B cell (primary cell): ENCODE results near the gene ATP1A4. TPM values are rescaled to one million over a fixed set of nuclear protein-coding genes. Genes with fewer than 3 reads are reported as not detected.

Experiments
- ATAC-seq: fragments of 200-7000 bp; cut with Tn5 transposase; one replicate; pipeline ENCODE4 v1.10.0; 2021; ENCODE audit warnings: low read depth, mild to moderate bottlenecking, moderate number of reproducible peaks, moderate library complexity
- CTCF ChIA-PET: fragments of 350-600 bp; sonication (Branson Sonifier 250); formaldehyde crosslinking; loops from one replicate; lab custom pipeline; 2021; ENCODE audit warnings: antibody characterized with exemption, inconsistent platforms; lab: Charles Lee
- POLR2A ChIA-PET: fragments of 350-600 bp; sonication (Branson Sonifier 250); formaldehyde crosslinking; loops from one replicate; lab custom pipeline; 2021; ENCODE audit warnings: antibody characterized with exemption; lab: Charles Lee
- DNase-seq: peaks from one replicate; pipeline ENCODE4 v3.0.0; 2013
- H2AFZ ChIP-seq: 2 replicates; pipeline ENCODE4 v1.6.1; 2012; ENCODE audit warnings: mild to moderate bottlenecking, low read depth, low read length; ENCODE audit not compliant: insufficient read depth, poor library complexity, severe bottlenecking
- H3K27ac ChIP-seq, 2 donors: 1 replicate in 1 of 2; 2 replicates in 1 of 2; pipeline ENCODE4 v1.5.1; 2012 to 2013; ENCODE audit warnings: low read length in 2 of 2, mild to moderate bottlenecking in 2 of 2, moderate library complexity in 1 of 2
- H3K27me3 ChIP-seq, 4 experiments: fragments of 200-600 bp in 1 of 4; sonication (generic) in 1 of 4; replicated peaks in 1 of 4; 1 replicate in 2 of 4; 2 replicates in 2 of 4; pipeline versions ENCODE4 v1.6.1 to v1.7.0; 2013 to 2016; ENCODE audit warnings: low read length in 3 of 4, mild to moderate bottlenecking in 2 of 4, mixed read lengths in 1 of 4, moderate library complexity in 1 of 4; ENCODE audit not compliant: insufficient read depth in 4 of 4, control insufficient read depth in 3 of 4; ENCODE audit errors: control extremely low read depth in 1 of 4
- H3K36me3 ChIP-seq, 2 experiments: replicated peaks in 1 of 2; 1 replicate in 1 of 2; 2 replicates in 1 of 2; pipeline versions ENCODE4 v1.6.1 to v1.7.1; 2013; ENCODE audit warnings: low read length in 1 of 2; ENCODE audit not compliant: insufficient read depth in 2 of 2, control insufficient read depth in 1 of 2; ENCODE audit errors: control extremely low read depth in 1 of 2, extremely low read depth in 1 of 2
- H3K4me1 ChIP-seq, 2 donors: fragments of 200-600 bp in 1 of 2; sonication (generic) in 1 of 2; 1 replicate in 1 of 2; 2 replicates in 1 of 2; pipeline versions ENCODE4 v1.5.1 to v1.6.1; 2013 to 2017; ENCODE audit warnings: low read length in 2 of 2; ENCODE audit not compliant: control insufficient read depth in 2 of 2, insufficient read depth in 2 of 2
- H3K4me2 ChIP-seq: replicated peaks from 2 replicates; pipeline ENCODE3; 2012; ENCODE audit warnings: mild to moderate bottlenecking, low read depth, low read length; ENCODE audit not compliant: poor library complexity, severe bottlenecking
- H3K4me3 ChIP-seq, 5 experiments: fragments of 200-600 bp in 1 of 5; sonication (generic) in 1 of 5; 1 replicate in 3 of 5; 2 replicates in 2 of 5; pipeline versions ENCODE4 v1.5.1 to v1.7.0; 2011 to 2016; ENCODE audit warnings: low read length in 4 of 5, mild to moderate bottlenecking in 4 of 5, low read depth in 2 of 5, control low read depth in 1 of 5, moderate library complexity in 1 of 5; ENCODE audit not compliant: insufficient read depth in 1 of 5; ENCODE audit errors: control extremely low read depth in 1 of 5, extremely low read depth in 1 of 5
- H3K79me2 ChIP-seq: fragments of 200-600 bp; sonication (generic); one replicate; pipeline ENCODE4 v1.6.0; 2016; ENCODE audit warnings: low read length; ENCODE audit not compliant: control insufficient read depth, insufficient read depth
- H3K9ac ChIP-seq: fragments of 200-600 bp; sonication (generic); 2 replicates; pipeline ENCODE4 v1.6.1; 2017; ENCODE audit warnings: mild to moderate bottlenecking, low read length, moderate library complexity
- H3K9me3 ChIP-seq, 3 donors: one replicate each; pipeline versions ENCODE4 v1.6.1 to v1.7.1; 2013; ENCODE audit warnings: low read length in 2 of 3; ENCODE audit not compliant: control insufficient read depth in 2 of 3, insufficient read depth in 1 of 3; ENCODE audit errors: control extremely low read depth in 1 of 3
- H4K20me1 ChIP-seq: 2 replicates; pipeline ENCODE4 v1.6.0; 2012; ENCODE audit warnings: mild to moderate bottlenecking, low read length; ENCODE audit not compliant: insufficient read depth, control insufficient read depth, poor library complexity, severe bottlenecking
- H3K27ac Mint-ChIP-seq: one replicate; pipeline ENCODE4 v1.8.0; 2021; ENCODE audit warnings: mixed read lengths
- H3K27me3 Mint-ChIP-seq: one replicate; pipeline ENCODE4 v1.8.0; 2021; ENCODE audit warnings: mixed read lengths
- H3K4me1 Mint-ChIP-seq: one replicate; pipeline ENCODE4 v1.8.0; 2021; ENCODE audit warnings: mixed read lengths
- H3K4me3 Mint-ChIP-seq: one replicate; pipeline ENCODE4 v1.8.0; 2021; ENCODE audit warnings: mixed read lengths
- H3K9me3 Mint-ChIP-seq: one replicate; pipeline ENCODE4 v1.8.0; 2022; ENCODE audit warnings: mixed read lengths; ENCODE audit not compliant: insufficient read depth
- CTCF ChIP-seq: fragments of 200-600 bp; IDR thresholded peaks from one replicate; pipeline ENCODE4 v1.8.0; 2022; ENCODE audit warnings: antibody characterized with exemption, mild to moderate bottlenecking
- EZH2 ChIP-seq: IDR thresholded peaks from 2 replicates; pipeline ENCODE4 v1.6.1; 2012; ENCODE audit warnings: borderline replicate concordance, low read depth, mild to moderate bottlenecking, moderate library complexity, low read length; ENCODE audit not compliant: insufficient read depth, poor library complexity, severe bottlenecking
- WGBS: methylation state at CpG from one replicate; pipeline ENCODE4 v1.1.5; 2013; ENCODE audit warnings: missing lambda C conversion rate; ENCODE audit not compliant: insufficient coverage; 5-methylcytosine and 5-hydroxymethylcytosine counted together
- intact Hi-C: fragments of 100-400 bp; cut with micrococcal nuclease; formaldehyde crosslinking; loops from one replicate; pipeline ENCODE4 v1.10.0; 2022
- polyA plus RNA-seq: library from polyadenylated mRNA; depleted of rRNA; stranded (reverse); fragments of >200 nt; gene quantifications from 2 replicates; pipeline ENCODE4 v1.2.3, GENCODE V29; 2012
- total RNA-seq, 2 donors: library from RNA; stranded (reverse); fragments of 120-200 nt in 1 of 2; gene quantifications; 1 replicate in 1 of 2; 2 replicates in 1 of 2; pipeline versions ENCODE4 v1.2.3 to v1.2.4, GENCODE V29; 2013 to 2022

Gene ATP1A4
- total and polyA plus RNA-seq, 2 donors (not counting 1 experiment from before 2014, with no cell fraction given), result 0.12 TPM; not detected in 1

GRCh38 chr1:160194737-160195059 is 43.3 kb downstream of the ATP1A4 start:
- POLR2A ChIA-PET, result no interaction called here
- TF ChIP-seq CTCF (no peak), EZH2 (no peak)
- CTCF ChIA-PET, result interaction anchor here (0.9 to 3.7 kb wide), 7 partner anchors 9 to 181 kb away, joined by 3 to 39 read pairs (median 9); no protein-coding TSS in a partner anchor

GRCh38 chr1:160196143-160196542 is 44.7 kb downstream of the ATP1A4 start:
- Mint-ChIP-seq H3K27ac (peak overlapping the region; percentile 59), H3K4me3 (no peak overlapping the region), H3K9me3 (no peaks in the 10 kb centered on the region), H3K27me3 (no peaks in the 10 kb centered on the region), H3K4me1 (peaks cover 4% of the 10 kb centered on the region)
- ChIA-PET CTCF (interaction anchor here (0.6 to 3.7 kb wide), 10 partner anchors 8 to 180 kb away, joined by 3 to 39 read pairs (median 6); no protein-coding TSS in a partner anchor), POLR2A (interaction anchor here (0.7 to 0.9 kb wide), 2 partner anchors 9 to 612 kb away, joined by 3 to 4 read pairs; partner anchors contain the start of gene PEA15)
- Histone ChIP-seq H3K36me3 (no peaks in the 10 kb centered on the region), H3K4me2 (peak overlapping the region; percentile 7), H3K9ac (no peak overlapping the region), H3K27me3 (no peaks in the 10 kb centered on the region), H3K27ac (peak overlapping the region in 1 of 2 donors; percentile 13), H3K4me1 (peaks cover 9 to 22% of the 10 kb centered on the region in 2 donors), H3K4me3 (no peak overlapping the region), H3K9me3 (no peaks in the 10 kb centered on the region), H4K20me1 (no peaks in the 10 kb centered on the region), H3K79me2 (no peaks in the 10 kb centered on the region), H2AFZ (peak overlapping the region; percentile 37)
- 94% methylated on average over 2 of the region's 4 CpGs for WGBS
- no peak for ATAC-seq
- no peak for DNase-seq
- TF ChIP-seq CTCF (no peak), EZH2 (no peak)
- intact Hi-C loops, result no loop called here

More at GRCh38 chr1:160194737-160195059, 43.3 kb downstream of the ATP1A4 start:
- Mint-ChIP-seq H3K27me3 (no peaks in the 10 kb centered on the region), H3K4me3 (no peak overlapping the region), H3K4me1 (peaks cover 3% of the 10 kb centered on the region), H3K9me3 (no peaks in the 10 kb centered on the region), H3K27ac (no peak overlapping the region)
- no peak overlapping the region for H3K27ac ChIP-seq
- no peaks in the 10 kb centered on the region for H3K79me2 ChIP-seq
- no peak overlapping the region for H3K4me3 ChIP-seq
- H3K4me1 ChIP-seq, result peaks cover 9 to 22% of the 10 kb centered on the region in 2 donors
- DNase-seq, result no peak
- H3K36me3 ChIP-seq, result no peaks in the 10 kb centered on the region
- H3K4me2 ChIP-seq, result no peak overlapping the region
- WGBS, result 100% methylated on average over 1 of the region's 2 CpGs
- no peaks in the 10 kb centered on the region for H3K27me3 ChIP-seq
- intact Hi-C loops, result no loop called here
- no peak for ATAC-seq
- no peak overlapping the region for H3K9ac ChIP-seq
- no peaks in the 10 kb centered on the region for H4K20me1 ChIP-seq
- H2AFZ ChIP-seq, result peak overlapping the region; percentile 32
- H3K9me3 ChIP-seq, result no peaks in the 10 kb centered on the region
